ENCODE results near the gene IGF1. TPM values are rescaled to one million over a fixed set of nuclear protein-coding genes. Genes with fewer than 3 reads are reported as not detected.

The IGF1 gene
- total RNA-seq, 1 donor from 2014 or later = 6.0 TPM

DNA sequence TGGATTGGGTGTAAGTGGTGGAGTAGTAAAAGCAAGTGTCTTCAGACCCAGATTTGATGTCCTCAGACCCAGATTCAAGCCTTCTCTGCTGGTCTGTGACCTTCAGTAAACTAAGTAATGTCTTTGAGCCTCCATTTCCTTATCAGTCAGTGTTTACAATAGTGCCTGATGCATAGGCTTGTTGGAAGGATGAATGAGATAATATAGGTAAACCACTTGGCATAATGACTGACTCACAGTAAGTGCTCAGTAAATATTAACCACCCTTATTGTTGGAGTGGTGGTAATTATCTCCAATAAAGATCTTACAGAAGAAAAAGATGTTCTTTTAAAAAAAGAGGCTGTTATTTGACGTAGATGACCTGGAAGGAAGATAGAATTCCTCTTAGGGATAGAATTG is 86.2 kb downstream of the IGF1 start:
- Histone ChIP-seq H3K4me1 (no peaks in the 10 kb centered on the region), H3K4me3 (no peak overlapping the region), H3K27me3 (no peaks in the 10 kb centered on the region), H3K9me3 (no peaks in the 10 kb centered on the region), H3K36me3 (no peaks in the 10 kb centered on the region), H3K27ac (no peak overlapping the region)
- TF ChIP-seq, protein P1, sequence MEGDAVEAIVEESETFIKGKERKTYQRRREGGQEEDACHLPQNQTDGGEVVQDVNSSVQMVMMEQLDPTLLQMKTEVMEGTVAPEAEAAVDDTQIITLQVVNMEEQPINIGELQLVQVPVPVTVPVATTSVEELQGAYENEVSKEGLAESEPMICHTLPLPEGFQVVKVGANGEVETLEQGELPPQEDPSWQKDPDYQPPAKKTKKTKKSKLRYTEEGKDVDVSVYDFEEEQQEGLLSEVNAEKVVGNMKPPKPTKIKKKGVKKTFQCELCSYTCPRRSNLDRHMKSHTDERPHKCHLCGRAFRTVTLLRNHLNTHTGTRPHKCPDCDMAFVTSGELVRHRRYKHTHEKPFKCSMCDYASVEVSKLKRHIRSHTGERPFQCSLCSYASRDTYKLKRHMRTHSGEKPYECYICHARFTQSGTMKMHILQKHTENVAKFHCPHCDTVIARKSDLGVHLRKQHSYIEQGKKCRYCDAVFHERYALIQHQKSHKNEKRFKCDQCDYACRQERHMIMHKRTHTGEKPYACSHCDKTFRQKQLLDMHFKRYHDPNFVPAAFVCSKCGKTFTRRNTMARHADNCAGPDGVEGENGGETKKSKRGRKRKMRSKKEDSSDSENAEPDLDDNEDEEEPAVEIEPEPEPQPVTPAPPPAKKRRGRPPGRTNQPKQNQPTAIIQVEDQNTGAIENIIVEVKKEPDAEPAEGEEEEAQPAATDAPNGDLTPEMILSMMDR (IDR thresholded peaks at IDR 0.05) = no peak
- no peak for DNase-seq
- ATAC-seq = no peak
- intact Hi-C loops (cut with DNase I) = no loop called here

DNA sequence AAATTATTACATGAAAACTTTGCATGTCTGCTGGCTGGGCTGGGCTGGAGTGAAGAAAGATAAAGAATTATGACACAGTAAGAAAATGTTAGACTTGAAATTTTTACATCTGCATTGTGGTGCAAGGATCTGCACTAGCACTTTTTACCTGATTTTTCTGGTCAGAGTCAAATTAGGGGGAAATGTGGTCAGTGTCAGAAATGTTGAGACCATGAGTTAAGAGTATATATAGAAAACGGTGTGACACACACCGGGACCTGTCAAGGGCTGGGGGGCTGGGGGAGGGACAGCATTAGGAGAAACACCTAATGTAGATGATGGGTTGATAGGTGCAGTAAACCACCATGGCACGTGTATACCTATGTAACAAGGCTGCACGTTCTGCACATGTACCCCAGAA is 90.3 kb downstream of the IGF1 start:
- DNase-seq (no peak), ATAC-seq (no peak)
- intact Hi-C loops (cut with DNase I) = no loop called here
- TF ChIP-seq, protein P1 (IDR thresholded peaks at IDR 0.05) = no peak
- Histone ChIP-seq H3K27ac (no peak overlapping the region), H3K36me3 (no peaks in the 10 kb centered on the region), H3K9me3 (no peaks in the 10 kb centered on the region), H3K27me3 (no peaks in the 10 kb centered on the region), H3K4me1 (no peaks in the 10 kb centered on the region), H3K4me3 (no peak overlapping the region)

DNA sequence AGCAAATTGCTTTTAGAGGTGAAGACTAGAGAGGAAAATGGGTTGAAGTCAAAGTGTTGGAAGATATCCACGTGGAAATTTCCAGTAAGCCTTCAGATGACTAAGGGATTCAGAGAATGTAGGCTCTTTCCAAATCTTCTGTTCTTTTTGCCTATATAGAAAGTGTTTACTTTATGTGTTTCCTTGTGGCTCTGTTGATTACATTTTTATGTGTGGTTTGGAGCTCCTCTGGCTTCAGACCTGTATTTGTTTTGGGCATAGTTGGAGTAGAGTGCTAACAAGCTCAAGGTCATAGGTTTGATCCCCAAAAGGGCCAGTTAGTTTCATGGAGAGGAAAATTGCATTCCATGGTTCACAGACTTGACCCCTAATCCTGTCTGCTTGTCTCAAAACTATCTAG is 91.9 kb downstream of the IGF1 start:
- TF ChIP-seq, protein P1 (IDR thresholded peaks at IDR 0.05) = no peak
- DNase-seq (no peak), ATAC-seq (no peak)
- Histone ChIP-seq H3K27me3 (no peaks in the 10 kb centered on the region), H3K4me3 (no peak overlapping the region), H3K36me3 (no peaks in the 10 kb centered on the region), H3K9me3 (no peaks in the 10 kb centered on the region), H3K4me1 (no peaks in the 10 kb centered on the region), H3K27ac (no peak overlapping the region)
- intact Hi-C loops (cut with DNase I) = no loop called here

DNA sequence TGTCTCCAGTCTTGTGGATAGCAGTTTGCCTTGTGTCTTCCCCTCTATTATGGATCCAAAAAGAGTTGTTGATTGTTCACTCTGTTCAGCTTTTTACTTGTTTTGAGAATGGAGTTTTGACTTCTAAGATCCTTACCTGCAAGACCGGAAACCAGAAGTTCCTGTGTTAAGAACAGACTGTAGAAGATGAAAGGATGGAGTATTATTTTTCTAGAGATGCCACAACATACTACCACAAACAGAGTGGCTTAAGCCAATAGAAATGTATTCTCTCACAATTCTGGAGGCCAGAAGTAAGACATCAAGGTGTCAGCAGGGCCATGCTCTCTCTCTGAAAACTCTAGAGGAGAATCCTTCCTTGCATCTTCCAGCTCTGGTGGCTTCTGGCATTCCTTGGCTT is 95.0 kb downstream of the IGF1 start:
- ATAC-seq (no peak), DNase-seq (no peak)
- intact Hi-C loops (cut with DNase I) = no loop called here
- Histone ChIP-seq H3K4me1 (no peaks in the 10 kb centered on the region), H3K4me3 (no peak overlapping the region), H3K27ac (no peak overlapping the region), H3K36me3 (no peaks in the 10 kb centered on the region), H3K9me3 (no peaks in the 10 kb centered on the region), H3K27me3 (no peaks in the 10 kb centered on the region)
- TF ChIP-seq, protein P1 (IDR thresholded peaks at IDR 0.05) = no peak

DNA sequence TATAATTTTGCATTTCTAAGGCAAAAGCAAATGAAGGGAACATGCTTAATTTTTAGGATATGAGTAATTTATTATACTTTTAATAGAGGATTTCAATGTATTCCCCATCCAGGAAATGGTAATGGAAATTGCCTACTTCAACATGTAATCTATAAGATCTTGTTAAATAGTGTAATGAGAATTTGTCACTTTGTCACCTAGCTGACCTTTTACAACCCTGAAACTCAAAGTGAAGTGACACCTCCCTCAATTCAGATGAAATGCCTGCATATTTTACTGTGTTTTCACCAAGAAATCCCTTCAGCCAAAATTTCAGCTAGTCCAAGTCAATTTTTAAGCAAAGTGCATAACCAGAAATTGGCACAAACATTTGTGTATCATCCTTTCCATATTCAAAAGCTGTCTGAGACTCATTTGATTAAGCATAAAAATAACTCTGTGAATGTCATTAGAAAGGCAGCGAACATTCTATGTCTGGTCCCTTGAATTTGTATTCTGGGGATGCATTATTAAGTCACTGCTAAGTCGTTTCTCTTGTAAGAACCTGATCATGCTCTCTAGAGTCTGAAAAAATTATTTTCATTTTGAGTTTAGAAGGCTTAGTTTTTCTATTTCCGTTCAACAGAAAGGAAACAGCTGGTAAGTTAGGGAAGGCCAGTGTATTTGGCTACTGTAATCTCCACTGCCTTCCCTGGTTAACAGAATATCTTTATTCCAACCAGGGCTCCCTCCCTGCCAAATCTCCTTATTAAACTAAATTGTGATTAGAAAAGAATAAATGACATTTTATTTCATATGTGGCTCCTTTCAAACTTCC is 100.8 kb downstream of the IGF1 start:
- H3K9me3 ChIP-seq = no peaks in the 10 kb centered on the region
- no peak overlapping the region for H3K4me3 ChIP-seq
- ATAC-seq (no peak), DNase-seq (no peak)
- no peaks in the 10 kb centered on the region for H3K4me1 ChIP-seq
- TF ChIP-seq, protein P1 (IDR thresholded peaks at IDR 0.05) = no peak
- intact Hi-C loops (cut with DNase I) = no loop called here
- H3K36me3 ChIP-seq = no peaks in the 10 kb centered on the region
- no peak overlapping the region for H3K27ac ChIP-seq
- no peaks in the 10 kb centered on the region for H3K27me3 ChIP-seq
